ENCODE data around the gene RWDD4.

DNA sequence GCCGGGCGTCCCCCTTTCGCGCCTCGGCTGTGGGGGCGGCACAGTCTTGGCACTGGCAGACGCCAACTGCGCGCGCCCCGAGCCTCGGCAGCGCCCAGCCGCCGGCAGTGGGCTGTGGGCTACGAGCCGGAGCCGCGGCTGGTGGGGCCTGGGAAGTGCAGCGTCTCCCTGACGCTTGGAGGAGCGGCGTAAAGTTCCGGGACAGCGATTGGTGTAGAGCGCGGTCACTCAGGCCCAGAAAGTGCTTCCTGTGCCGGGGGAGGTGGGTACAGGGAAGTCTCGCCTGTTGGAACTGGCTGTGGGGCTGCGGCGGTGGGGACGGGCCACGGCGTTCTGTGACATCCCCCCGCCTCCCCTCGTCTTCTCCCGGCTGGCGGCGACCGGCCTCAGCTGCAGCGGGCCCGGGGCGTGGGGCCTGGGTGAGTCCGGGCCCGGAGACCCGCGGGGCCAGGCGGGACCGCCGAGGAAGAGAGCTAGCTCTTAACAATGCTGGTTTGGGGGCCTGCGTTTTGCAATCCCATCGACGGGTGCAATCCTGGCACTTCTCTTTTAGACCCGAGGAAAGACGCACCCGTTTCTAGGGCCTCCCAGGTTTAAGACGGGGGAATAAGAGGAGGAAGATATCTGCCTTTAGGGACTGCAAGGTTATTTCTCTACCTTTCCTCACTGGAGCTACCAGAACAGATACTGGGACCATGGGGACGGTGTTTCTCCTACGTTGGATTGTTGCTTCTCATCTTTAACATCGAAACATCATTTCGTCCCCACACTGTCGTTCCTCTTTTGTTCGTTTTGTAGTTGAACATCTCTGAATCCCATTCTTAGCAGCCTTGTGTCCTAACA, at the start of gene RWDD4, which contains the start of gene TRAPPC11:
- TF ChIP-seq, protein P1, sequence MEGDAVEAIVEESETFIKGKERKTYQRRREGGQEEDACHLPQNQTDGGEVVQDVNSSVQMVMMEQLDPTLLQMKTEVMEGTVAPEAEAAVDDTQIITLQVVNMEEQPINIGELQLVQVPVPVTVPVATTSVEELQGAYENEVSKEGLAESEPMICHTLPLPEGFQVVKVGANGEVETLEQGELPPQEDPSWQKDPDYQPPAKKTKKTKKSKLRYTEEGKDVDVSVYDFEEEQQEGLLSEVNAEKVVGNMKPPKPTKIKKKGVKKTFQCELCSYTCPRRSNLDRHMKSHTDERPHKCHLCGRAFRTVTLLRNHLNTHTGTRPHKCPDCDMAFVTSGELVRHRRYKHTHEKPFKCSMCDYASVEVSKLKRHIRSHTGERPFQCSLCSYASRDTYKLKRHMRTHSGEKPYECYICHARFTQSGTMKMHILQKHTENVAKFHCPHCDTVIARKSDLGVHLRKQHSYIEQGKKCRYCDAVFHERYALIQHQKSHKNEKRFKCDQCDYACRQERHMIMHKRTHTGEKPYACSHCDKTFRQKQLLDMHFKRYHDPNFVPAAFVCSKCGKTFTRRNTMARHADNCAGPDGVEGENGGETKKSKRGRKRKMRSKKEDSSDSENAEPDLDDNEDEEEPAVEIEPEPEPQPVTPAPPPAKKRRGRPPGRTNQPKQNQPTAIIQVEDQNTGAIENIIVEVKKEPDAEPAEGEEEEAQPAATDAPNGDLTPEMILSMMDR (IDR thresholded peaks at IDR 0.05), result peak; percentile 20
- TF ChIP-seq EZH2 (IDR thresholded peaks at IDR 0.05) (no peak), EZH2phosphoT487 (IDR thresholded peaks at IDR 0.05) (no peak)

Data from neural progenitor cell (in vitro differentiated cells).